ENCODE measurements around the gene FSIP1.
A peak's percentile ranks its signal among the peaks of the same experiment; 100 is the strongest.

FSIP1 gene

DNA sequence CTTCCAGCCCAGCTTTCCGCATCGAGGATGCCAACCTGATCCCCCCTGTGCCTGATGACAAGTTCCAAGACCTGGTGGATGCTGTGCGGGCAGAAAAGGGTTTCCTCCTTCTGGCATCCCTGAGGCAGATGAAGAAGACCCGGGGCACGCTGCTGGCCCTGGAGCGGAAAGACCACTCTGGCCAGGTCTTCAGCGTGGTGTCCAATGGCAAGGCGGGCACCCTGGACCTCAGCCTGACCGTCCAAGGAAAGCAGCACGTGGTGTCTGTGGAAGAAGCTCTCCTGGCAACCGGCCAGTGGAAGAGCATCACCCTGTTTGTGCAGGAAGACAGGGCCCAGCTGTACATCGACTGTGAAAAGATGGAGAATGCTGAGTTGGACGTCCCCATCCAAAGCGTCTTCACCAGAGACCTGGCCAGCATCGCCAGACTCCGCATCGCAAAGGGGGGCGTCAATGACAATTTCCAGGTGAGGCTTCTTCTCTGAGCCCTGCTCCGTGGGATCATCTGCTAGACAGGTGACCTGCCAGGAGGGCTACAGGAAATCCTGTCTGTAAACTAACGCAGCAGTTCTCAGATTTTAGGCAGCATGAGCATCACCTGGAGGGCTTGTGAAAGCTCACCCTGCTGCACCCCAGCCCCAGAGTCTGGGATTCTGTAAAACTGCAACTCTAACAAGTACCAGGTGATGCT, 200.2 kb downstream of the FSIP1 start:
- no peak for DNase-seq (ENCODE audit: low spot score)

DNA sequence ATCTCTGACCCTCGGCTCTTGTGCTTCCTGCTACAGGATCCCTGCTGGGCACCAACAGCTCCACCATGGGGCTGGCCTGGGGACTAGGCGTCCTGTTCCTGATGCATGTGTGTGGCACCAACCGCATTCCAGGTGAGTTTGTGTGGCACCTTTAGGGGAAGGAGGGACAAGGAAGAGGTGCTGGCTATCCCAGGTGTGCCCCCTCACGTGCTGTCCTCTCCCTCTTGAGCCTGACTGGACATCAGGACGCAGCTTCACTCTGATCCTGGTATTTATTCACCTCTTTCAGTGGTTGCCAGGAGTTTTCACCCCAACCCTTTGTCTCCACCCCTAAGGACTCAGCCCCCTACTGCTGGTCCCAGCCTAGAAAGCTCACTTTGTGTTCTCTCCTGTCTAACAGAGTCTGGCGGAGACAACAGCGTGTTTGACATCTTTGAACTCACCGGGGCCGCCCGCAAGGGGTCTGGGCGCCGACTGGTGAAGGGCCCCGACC, 200.8 kb downstream of the FSIP1 start:
- DNase-seq (ENCODE audit: low spot score): no peak

DNA sequence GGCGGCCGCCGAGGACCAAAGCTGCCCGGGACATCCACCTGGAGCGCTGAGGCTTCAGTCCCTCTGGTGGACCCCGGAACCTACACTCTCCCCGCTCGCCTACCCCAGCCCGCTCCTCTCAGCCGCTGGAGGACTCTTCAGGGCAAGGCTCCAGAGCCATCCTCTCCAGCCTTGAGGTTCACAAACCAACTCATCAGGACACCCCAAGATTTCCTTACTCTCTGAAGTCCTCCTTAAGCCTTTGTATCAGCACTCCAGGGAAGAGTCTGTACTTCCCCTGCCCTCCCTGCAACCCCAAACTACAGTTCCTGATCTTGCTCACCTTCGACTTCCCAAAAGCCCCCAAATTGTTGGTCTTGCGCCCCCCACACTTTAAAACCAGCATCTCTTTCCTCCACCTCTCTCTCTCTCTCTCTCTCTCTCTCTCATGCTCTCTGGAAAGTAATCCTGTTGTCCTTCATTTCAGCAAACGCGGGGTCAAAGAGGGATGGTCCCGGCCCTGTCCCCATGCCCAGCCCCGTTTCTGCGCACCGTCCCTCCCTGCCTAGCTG, 201.3 kb downstream of the FSIP1 start:
- DNase-seq (ENCODE audit: low spot score): no peak

DNA sequence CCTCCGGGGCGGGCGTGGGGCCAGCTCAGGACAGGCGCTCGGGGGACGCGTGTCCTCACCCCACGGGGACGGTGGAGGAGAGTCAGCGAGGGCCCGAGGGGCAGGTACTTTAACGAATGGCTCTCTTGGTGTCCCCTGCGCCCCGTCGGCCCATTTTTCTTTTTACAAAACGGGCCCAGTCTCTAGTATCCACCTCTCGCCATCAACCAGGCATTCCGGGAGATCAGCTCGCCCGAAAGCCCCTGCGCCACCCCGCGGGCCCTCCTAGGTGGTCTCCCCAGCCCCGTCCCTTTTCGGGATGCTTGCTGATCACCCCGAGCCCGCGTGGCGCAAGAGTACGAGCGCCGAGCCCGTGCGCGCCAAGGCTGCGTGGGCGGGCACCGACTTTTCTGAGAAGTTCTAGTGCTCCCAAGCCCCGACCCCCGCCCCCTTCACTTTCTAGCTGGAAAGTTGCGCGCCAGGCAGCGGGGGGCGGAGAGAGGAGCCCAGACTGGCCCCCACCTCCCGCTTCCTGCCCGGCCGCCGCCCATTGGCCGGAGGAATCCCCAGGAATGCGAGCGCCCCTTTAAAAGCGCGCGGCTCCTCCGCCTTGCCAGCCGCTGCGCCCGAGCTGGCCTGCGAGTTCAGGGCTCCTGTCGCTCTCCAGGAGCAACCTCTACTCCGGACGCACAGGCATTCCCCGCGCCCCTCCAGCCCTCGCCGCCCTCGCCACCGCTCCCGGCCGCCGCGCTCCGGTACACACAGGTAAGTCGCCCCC, 202.0 kb downstream of the FSIP1 start, which contains the start of gene THBS1:
Gene THBS1 (plus strand): TSS at position 595 of the 757 bp plus-strand sequence. CDS start 779 bp downstream, outside the sequence.
- DNase-seq (ENCODE audit: low spot score): peak; percentile 91

DNA sequence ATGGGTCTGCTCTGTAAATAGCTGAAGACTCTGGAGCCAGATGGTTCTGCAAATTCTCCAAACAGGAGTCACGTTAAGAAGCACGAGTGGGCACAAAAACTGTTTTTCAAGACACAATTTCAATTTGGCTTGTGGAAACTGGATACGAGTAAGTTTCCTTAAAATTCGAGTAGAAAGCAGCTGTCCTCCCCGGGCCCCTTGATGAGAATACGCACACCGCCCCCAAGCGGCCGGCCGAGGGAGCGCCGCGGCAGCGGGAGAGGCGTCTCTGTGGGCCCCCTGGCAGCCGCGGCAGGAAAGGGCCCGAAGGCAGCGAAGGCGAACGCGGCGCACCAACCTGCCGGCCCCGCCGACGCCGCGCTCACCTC, 202.5 kb downstream of the FSIP1 start:
- peak; percentile 76 for DNase-seq (ENCODE audit: low spot score)

DNA sequence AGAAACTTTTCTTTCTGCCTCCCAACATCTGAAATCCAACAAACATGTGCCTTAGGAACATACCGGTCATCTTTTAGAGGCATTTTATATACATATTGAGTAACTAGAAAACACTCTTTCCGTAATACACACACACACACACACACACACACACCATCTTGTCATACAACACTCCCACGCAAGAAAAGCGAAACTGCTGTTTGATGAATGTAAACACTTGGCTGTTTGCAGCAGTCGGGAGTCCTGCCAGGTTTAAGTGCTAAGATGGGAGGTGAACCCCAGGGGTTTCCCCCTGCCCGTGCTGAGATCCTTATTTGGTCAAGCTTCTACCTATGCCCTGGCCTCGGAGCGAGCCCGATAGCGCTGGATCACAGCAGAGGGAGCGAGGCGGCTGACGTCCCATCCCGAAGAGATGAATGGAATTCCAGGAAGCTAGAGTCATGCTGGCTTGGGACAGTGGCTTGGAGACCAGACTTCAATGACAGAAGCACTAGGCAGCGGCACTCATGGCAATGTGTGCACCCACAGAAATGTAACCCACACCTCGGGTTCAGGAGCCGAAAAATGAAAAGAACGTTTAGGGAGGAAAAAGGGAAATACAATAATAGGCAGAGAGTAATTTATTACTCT, 203.0 kb downstream of the FSIP1 start:
- DNase-seq (ENCODE audit: low spot score): peak; percentile 72

DNA sequence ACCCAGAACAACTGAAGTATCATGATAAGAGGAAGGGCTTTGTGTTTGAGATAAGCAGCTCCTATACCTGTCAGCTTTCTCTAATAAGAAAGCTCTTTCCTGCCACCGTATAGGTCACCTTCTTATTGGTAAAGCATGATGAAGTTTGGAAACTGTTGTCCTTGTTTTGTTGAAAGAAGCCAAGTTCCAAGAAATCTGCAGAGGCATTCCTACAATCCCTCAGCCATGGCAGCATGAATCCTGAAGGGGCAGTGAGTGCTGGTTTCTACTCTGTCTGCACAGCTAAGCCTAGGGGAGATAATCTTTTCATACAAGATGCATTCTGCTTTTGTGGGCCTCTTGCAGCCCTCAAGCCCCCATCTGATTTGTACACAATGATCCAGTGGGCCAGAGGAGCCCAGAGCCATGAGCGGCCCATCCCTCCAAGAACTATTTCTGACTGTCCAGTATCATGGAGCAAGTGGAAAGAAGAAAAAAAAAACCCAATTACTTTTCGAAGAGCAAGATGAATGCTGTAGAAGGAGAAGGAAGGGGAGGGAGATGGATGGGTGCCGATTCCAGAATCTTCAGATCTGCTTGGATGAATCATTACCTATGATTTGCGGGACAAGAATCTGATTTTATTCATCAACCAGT, 203.7 kb downstream of the FSIP1 start:
- no peak for DNase-seq (ENCODE audit: low spot score)

DNA sequence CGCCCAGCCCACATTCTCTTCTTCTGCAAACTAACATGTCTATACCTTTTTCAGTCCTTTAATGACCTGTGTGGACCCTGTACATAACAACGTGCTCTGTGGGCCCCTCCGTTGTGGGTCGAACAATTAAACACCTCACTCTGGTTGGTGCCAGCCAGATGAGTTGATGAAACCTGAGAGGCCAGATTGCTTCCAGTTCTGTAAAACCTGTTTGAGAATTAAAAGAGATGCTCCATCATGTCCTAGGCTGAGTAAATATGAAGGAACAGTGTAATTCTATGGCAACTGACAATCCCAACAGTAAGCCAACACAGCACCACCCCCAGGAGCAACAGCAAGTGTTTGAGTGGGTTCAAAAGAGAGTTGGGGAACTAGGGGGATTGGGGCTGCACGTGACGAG, 207.5 kb downstream of the FSIP1 start:
- no peak for DNase-seq (ENCODE audit: low spot score)

DNA sequence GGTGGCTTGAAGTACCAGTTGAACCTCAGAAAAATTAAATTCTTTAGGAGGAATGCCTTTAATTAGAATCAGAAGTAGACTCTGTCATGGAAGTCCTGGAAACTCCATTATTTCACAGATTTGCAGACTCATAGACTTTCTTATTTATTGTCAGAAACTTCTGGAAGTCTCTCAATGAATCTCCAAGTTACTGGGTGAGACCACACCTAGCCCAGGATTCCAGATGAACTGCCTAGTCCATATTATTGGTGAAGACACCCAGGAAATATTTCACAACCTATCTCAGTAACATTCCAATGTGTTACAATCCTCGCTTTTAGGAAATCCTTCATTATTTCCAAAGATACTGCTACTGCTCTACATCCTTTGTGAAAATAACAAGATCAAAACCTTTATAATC, 208.2 kb downstream of the FSIP1 start:
- no peak for DNase-seq (ENCODE audit: low spot score)

DNA sequence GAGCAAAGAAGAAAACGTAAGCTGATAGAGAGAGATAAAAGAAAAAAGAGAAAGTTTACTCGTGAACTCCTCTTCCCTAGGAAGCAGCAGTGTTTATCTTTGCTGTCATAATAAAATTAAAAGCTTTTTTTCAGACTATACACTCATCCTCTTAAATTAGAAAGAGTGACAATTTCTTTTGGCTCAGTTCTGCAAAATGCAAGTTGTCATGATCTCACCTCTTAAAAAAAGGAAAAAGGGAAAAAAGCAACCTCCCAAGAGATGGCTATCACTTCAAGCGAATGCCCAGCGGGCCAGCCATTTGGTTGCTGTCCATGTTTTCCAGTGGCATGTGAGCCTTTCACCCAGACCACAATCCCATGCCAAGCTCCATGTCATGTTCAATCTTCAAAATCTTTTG, 208.8 kb downstream of the FSIP1 start:
- no peak for DNase-seq (ENCODE audit: low spot score)

DNA sequence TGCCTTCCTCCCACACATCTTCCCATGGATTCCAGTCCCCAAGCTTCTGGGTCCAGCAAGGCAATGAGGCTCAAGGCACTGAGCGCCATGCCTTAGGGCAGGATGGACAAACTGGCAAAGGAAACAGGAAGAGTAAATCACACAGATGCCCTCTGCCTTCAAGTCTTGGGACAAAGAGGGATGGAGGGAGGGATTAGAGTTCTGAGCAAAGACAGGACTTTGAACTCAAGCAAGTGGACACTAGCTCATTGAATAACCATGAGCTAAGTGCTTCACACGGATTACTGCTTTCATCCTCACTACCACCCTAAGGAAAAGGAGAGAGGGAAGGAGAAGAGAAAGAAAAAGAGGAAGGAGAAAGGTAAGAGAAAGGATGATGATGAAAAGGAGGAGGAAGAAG, 209.4 kb downstream of the FSIP1 start:
- DNase-seq (ENCODE audit: low spot score): no peak

DNA sequence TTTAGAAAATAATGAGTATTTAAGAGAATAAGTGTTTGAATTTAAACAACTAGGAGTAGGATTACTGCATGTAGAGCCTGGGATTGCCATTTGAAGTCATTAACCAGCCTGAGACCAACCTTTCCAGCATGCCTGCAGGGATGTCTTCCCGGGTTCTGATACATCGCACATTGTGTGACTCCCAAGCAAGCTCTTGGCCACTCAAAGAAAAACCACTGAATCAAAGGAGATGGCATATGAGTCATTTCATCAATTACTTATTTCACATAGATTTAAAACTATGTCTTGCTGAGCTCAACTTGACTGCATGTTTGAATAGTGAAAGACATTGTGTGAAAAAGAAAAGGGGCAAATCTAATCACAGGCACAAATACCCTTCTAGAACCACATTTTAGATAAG, 216.8 kb downstream of the FSIP1 start:
- no peak for DNase-seq (ENCODE audit: low spot score)

DNA sequence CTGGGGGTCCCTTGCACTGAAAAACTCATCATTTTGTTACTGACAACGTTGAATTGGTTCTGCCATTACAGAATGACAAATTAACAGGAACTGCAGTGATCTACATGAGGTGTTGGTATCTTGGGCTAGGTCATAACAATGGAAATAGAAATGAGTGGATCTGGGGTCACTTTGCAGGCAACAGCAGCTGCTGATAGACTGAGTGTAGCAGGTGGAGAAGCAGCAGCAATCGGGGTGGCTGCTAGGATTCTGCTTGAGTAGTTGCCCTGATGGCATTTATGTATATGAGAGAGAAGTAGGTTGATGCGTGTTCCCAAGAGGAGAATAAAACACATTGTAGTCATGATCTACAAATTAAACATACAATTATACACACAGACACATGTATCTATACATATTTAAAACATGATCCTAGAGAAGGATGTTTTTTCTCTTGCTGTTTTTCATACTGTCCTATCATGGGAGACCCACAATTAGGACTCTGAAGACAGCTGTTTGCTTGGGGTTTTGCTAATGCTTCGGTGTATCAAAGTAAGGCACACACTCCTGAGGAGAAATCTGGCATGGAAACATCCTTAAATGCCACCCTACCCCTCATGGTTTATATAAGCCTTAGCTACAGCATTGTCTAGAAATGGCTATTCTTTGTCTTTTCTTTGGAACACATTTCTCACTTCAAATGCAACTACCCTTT, 217.5 kb downstream of the FSIP1 start:
- no peak for DNase-seq (ENCODE audit: low spot score)

DNA sequence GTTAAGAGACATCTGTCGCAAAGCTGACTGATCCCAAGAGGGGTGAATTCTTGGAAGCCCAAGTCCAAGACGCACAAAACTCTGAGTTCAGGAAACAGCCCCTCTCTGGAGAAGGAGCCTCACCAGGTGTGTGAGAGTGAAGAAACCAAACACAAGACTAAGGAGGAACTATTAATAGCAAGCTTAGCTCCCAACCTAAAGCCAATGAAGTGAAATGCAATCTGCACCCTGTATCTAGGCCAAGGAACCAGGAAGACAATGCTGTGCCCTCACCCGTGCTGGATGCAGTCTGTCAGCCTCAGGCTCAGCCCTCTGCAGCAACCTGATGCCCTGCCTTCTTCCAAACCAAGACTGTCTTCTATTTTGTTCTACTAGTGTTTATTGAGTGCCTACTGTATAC, 224.2 kb downstream of the FSIP1 start:
- DNase-seq (ENCODE audit: low spot score): no peak

DNA sequence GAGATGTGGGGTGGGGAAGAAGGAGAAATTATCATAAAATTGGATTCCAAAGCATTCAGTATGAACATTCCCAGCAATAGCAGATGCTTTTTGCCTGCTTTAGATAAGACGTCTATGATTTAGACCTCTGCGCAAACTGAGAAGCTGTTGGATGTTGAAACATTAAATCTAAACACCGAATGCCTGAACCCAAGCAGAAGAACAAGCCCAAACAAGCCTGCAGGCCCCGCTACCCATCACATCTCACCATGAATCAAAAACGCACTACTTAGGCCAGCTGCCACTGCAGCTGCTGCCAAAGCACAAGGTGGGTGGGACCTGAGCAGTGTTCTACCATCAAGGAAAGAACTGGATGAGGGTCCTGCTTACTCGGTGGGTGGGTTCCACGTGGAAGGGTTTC, 226.2 kb downstream of the FSIP1 start:
- DNase-seq (ENCODE audit: low spot score): no peak

DNA sequence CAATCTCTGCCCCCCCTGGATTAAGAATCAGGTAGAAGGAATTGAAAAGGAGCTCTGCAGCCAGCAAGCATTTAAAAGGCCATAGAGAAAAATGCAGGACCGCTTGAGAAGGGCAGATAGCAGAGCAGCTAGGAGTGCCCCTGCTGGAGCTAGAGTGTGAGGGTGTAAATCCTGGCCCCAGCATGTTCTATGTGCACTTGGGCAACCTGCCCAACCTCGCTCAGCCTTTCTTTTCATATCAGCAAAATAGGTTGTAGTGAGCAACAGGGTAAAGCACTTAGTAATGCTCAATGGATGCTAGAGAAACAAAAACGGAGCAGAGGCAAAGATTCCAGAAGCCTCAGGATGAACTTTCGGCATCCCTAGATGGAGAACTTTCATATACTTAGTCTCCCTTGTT, 226.8 kb downstream of the FSIP1 start:
- DNase-seq (ENCODE audit: low spot score): no peak

DNA sequence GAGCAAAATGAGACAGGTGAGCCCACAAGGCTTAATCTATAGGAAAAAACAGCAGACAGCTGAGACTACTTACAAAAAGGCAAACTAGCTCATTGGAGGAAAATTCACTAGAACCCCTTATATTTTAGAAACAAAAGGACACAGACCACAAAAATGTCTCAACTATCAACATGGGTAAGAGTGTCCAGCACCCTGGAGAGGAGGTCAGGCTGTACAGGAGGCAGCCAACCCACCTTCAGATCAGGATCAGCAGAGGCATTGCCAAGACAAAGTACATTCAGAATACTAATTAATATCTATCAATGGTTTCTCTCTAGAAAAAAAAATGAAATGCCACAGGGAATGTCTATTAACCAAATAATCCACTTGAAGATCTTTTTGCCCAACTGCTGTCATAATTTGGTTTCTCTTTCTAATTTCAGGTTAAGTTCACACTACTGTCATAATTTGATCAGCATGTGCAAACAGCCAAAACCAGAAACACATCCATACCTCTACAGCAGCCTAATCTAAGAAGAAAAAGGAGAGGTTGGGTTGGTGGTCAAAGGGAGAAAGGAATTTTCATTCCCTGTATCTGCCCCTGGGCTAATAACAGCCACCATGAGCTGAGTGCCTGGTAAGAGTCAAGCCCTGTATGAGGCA, 227.8 kb downstream of the FSIP1 start:
- no peak for DNase-seq (ENCODE audit: low spot score)

DNA sequence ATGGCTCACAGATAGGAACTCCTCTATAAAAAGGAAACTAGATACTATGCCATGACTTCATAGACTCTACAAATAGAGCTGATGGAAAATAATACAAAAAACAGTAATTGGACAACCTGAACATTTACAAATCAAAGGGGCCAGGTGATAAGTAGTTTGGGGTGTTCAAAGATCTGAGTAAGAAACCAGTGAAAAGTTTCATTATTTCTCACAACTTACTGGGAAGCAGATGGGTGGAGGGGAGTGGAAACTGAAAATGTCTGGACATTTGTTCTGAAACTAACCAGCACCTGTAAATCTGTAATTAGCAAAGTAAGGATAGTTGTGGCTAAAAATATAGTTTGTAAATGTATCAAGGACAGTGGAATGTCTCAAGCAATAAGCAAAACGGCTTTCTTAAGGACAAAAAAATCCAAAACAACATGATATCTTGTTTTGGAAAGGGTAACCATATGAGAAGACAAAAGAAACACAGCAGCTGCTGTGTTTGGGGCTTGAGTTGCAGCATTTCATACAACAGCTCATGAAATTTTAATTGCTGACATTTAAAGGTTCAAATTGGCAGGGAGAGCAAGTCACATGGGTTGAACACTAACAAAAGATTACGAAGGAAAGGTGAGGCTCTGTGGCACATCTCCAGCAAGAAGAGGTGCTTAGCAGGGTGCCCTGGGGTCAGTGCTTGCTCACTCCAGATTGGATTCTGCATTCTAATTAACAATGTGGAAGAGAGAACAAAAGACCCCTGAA, 228.5 kb downstream of the FSIP1 start:
- DNase-seq (ENCODE audit: low spot score): no peak

DNA sequence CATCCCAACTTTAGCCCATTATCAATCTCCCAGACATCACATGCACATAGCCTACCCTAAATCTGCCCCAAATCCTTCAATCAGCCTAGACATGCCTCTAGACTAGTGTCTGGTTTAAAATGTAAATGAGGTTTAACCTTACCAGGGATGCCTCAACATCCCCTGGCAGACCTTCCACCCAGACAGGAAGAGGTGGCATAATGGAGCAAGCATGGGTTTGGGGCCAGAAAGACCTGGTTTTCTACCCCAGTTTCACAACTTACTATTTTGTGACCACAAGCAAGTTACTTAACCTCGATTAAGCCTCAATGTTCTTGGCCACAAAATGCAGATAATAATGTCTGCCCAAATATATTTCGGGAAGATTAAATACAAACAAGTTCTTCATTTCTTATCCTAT, 230.1 kb downstream of the FSIP1 start:
- DNase-seq (ENCODE audit: low spot score): no peak

DNA sequence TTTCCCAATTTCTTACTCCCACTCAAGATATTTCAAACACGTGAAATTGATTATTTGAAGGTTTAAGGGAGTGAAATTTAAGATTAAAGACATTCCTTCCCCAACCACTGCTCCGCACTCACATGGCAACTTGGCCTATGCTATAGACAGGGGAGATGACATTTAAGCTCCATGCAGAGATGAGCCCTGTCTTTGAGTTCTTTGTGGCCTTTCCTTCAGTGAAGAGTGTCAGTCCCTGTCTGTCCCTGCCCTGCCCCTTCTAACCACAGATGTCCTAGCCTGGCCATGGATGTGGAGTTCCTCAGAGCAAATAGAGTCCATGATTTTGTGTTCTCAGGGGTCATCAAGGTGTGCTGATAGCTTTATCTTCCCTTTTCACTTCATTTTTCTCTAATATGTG, 231.2 kb downstream of the FSIP1 start:
- no peak for DNase-seq (ENCODE audit: low spot score)
